Lower leg skin (tissue), 3 donors: Measurements from ENCODE around the gene ISLR.

Experiments used
- POLR2A ChIP-seq, 2 donors: fragments of 450-650 bp; IDR thresholded peaks; one replicate each; pipeline ENCODE4 v1.6.1; 2016 to 2017; ENCODE audit warnings: antibody characterized with exemption in 2 of 2, mild to moderate bottlenecking in 1 of 2, moderate library complexity in 1 of 2
- TF ChIP-seq, protein P1 (sequence below), 3 donors: fragments of 450-650 bp; IDR thresholded peaks; one replicate each; pipeline ENCODE4 v1.5.1; 2016; ENCODE audit warnings: antibody characterized with exemption in 3 of 3, mild to moderate bottlenecking in 3 of 3, moderate library complexity in 2 of 3

GRCh38 chr15:74141591-74141990, 31.9 kb upstream of the ISLR start:
- TF ChIP-seq POLR2A (IDR thresholded peaks at IDR 0.05) = no peak
- TF ChIP-seq, protein P1, sequence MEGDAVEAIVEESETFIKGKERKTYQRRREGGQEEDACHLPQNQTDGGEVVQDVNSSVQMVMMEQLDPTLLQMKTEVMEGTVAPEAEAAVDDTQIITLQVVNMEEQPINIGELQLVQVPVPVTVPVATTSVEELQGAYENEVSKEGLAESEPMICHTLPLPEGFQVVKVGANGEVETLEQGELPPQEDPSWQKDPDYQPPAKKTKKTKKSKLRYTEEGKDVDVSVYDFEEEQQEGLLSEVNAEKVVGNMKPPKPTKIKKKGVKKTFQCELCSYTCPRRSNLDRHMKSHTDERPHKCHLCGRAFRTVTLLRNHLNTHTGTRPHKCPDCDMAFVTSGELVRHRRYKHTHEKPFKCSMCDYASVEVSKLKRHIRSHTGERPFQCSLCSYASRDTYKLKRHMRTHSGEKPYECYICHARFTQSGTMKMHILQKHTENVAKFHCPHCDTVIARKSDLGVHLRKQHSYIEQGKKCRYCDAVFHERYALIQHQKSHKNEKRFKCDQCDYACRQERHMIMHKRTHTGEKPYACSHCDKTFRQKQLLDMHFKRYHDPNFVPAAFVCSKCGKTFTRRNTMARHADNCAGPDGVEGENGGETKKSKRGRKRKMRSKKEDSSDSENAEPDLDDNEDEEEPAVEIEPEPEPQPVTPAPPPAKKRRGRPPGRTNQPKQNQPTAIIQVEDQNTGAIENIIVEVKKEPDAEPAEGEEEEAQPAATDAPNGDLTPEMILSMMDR (IDR thresholded peaks at IDR 0.05) = no peak
